KMS-11 (cell line): ENCODE data around the gene GJD2.

Experiments
- H2AFZ ChIP-seq: fragments of 200-600 bp; sonication (generic); 2 replicates; pipeline ENCODE4 v1.6.1; 2016; ENCODE audit warnings: antibody characterized with exemption, mixed run types, low read depth
- H3K27ac ChIP-seq: fragments of 200-600 bp; sonication (generic); 2 replicates; pipeline ENCODE4 v1.6.1; 2016; ENCODE audit warnings: mild to moderate bottlenecking, mixed run types
- H3K27me3 ChIP-seq: fragments of 200-600 bp; sonication (generic); 2 replicates; pipeline ENCODE4 v1.6.1; 2017; ENCODE audit warnings: mild to moderate bottlenecking, low read depth, mixed run types, moderate library complexity; ENCODE audit not compliant: insufficient read depth
- H3K36me3 ChIP-seq: fragments of 200-600 bp; sonication (generic); 2 replicates; pipeline ENCODE4 v1.6.1; 2017; ENCODE audit warnings: mild to moderate bottlenecking, mixed run types; ENCODE audit not compliant: insufficient read depth
- H3K4me1 ChIP-seq: fragments of 200-600 bp; sonication (generic); 2 replicates; pipeline ENCODE4 v1.6.1; 2016; ENCODE audit warnings: mild to moderate bottlenecking, low read depth, mixed run types; ENCODE audit not compliant: poor library complexity, severe bottlenecking
- H3K4me2 ChIP-seq: fragments of 200-600 bp; sonication (generic); 2 replicates; pipeline ENCODE4 v1.7.0; 2016; ENCODE audit warnings: mild to moderate bottlenecking, mixed run types
- H3K4me3 ChIP-seq: fragments of 200-600 bp; sonication (generic); IDR thresholded peaks from 2 replicates; pipeline ENCODE4 v1.6.1; 2017; ENCODE audit warnings: low read depth, low read length, mixed read lengths; ENCODE audit not compliant: insufficient read depth
- H3K79me2 ChIP-seq: fragments of 200-600 bp; sonication (generic); 2 replicates; pipeline ENCODE4 v1.6.1; 2016; ENCODE audit warnings: low read depth, mixed run types; ENCODE audit not compliant: insufficient read depth
- H3K9ac ChIP-seq: fragments of 200-600 bp; sonication (generic); 2 replicates; pipeline ENCODE4 v1.6.1; 2016; ENCODE audit warnings: mild to moderate bottlenecking, mixed run types
- H4K20me1 ChIP-seq: fragments of 200-600 bp; sonication (generic); 2 replicates; pipeline ENCODE4 v1.6.1; 2016; ENCODE audit warnings: mild to moderate bottlenecking, mixed run types; ENCODE audit not compliant: insufficient read depth
- CTCF ChIP-seq: fragments of 200-600 bp; sonication (generic); conservative IDR thresholded peaks from 2 replicates; pipeline ENCODE4 v1.6.1; 2017; ENCODE audit warnings: low read depth, mild to moderate bottlenecking, antibody characterized with exemption, low read length, moderate library complexity, mixed read lengths

Gene GJD2

GRCh38 chr15:34769711-34770110 is 14.9 kb upstream of the GJD2 start:
- Histone ChIP-seq H2AFZ (no peak overlapping the region), H3K4me2 (no peak overlapping the region)
- no peak for TF ChIP-seq CTCF

GRCh38 chr15:34768530-34768929 is 13.7 kb upstream of the GJD2 start:
- Histone ChIP-seq H3K27me3 (no peaks in the 10 kb centered on the region), H3K4me2 (no peak overlapping the region)
- no peak for TF ChIP-seq CTCF

More at GRCh38 chr15:34769711-34770110, 14.9 kb upstream of the GJD2 start:
- Histone ChIP-seq H3K27ac (no peak overlapping the region), H3K79me2 (no peaks in the 10 kb centered on the region), H3K9ac (no peak overlapping the region), H4K20me1 (no peaks in the 10 kb centered on the region), H3K4me3 (no peak overlapping the region), H3K36me3 (no peaks in the 10 kb centered on the region), H3K27me3 (no peaks in the 10 kb centered on the region), H3K4me1 (no peaks in the 10 kb centered on the region)

GRCh38 chr15:34765741-34766140 is 10.9 kb upstream of the GJD2 start:
- Histone ChIP-seq H3K79me2 (no peaks in the 10 kb centered on the region), H3K4me3 (no peak overlapping the region), H2AFZ (no peak overlapping the region), H3K9ac (no peak overlapping the region), H4K20me1 (no peaks in the 10 kb centered on the region), H3K27me3 (no peaks in the 10 kb centered on the region), H3K4me2 (no peak overlapping the region), H3K27ac (no peak overlapping the region), H3K36me3 (no peaks in the 10 kb centered on the region), H3K4me1 (no peaks in the 10 kb centered on the region)
- TF ChIP-seq CTCF: no peak

More at GRCh38 chr15:34768530-34768929, 13.7 kb upstream of the GJD2 start:
- Histone ChIP-seq H3K36me3 (no peaks in the 10 kb centered on the region), H3K4me1 (no peaks in the 10 kb centered on the region), H2AFZ (no peak overlapping the region), H3K27ac (no peak overlapping the region), H3K4me3 (no peak overlapping the region), H3K79me2 (no peaks in the 10 kb centered on the region), H4K20me1 (no peaks in the 10 kb centered on the region), H3K9ac (no peak overlapping the region)

- H3K36me3 ChIP-seq: no peaks in the 10 kb centered on the region
- no peak overlapping the region for H2AFZ ChIP-seq
- TF ChIP-seq CTCF: no peak
- H3K4me1 ChIP-seq: no peaks in the 10 kb centered on the region
- no peaks in the 10 kb centered on the region for H4K20me1 ChIP-seq
- H3K4me3 ChIP-seq: no peak overlapping the region
- no peak overlapping the region for H3K4me2 ChIP-seq
- no peak overlapping the region for H3K27ac ChIP-seq
- no peaks in the 10 kb centered on the region for H3K79me2 ChIP-seq
- no peak overlapping the region for H3K9ac ChIP-seq
- no peaks in the 10 kb centered on the region for H3K27me3 ChIP-seq
These were observed 6.1 kb upstream of the GJD2 start for GRCh38 chr15:34760909-34761308.

- H3K36me3 ChIP-seq: no peaks in the 10 kb centered on the region
- H2AFZ ChIP-seq: no peak overlapping the region
- no peaks in the 10 kb centered on the region for H3K27me3 ChIP-seq
These were observed 5.2 kb upstream of the GJD2 start for GRCh38 chr15:34759992-34760391.

More at GRCh38 chr15:34759992-34760391, 5.2 kb upstream of the GJD2 start:
- Histone ChIP-seq H3K27ac (no peak overlapping the region), H3K79me2 (no peaks in the 10 kb centered on the region), H3K9ac (no peak overlapping the region), H3K4me2 (no peak overlapping the region), H3K4me3 (no peak overlapping the region), H4K20me1 (no peaks in the 10 kb centered on the region), H3K4me1 (no peaks in the 10 kb centered on the region)
- TF ChIP-seq CTCF: no peak
